Liver (tissue), 9 donors: ENCODE measurements around the gene CTAG1B. TPM values are rescaled to one million over a fixed set of nuclear protein-coding genes. Genes with fewer than 3 reads are reported as not detected.
"Not testable (repeated sequence)": the region's sequence is repeated elsewhere in the genome, so short reads cannot be mapped to it uniquely, and the experiment has no call there.

Experiments used
- DNase-seq: peaks from one replicate; pipeline ENCODE4 v3.0.0-alpha.2; 2017; ENCODE audit warnings: low spot score
- H3K27ac ChIP-seq, 2 donors: one replicate each; pipeline ENCODE4 v1.7.0; 2013; ENCODE audit warnings: inconsistent platforms in 2 of 2, low read length in 2 of 2, control low read depth in 1 of 2, low read depth in 1 of 2, mild to moderate bottlenecking in 1 of 2
- H3K27me3 ChIP-seq, 4 donors: one replicate each; pipeline versions ENCODE4 v1.6.1 to v1.7.0; 2013; ENCODE audit warnings: low read length in 3 of 4, inconsistent platforms in 1 of 4, mild to moderate bottlenecking in 1 of 4, moderate library complexity in 1 of 4; ENCODE audit not compliant: control insufficient read depth in 4 of 4, insufficient read depth in 4 of 4
- H3K36me3 ChIP-seq, 4 donors: one replicate each; pipeline versions ENCODE4 v1.6.1 to v1.7.0; 2013; ENCODE audit warnings: low read length in 3 of 4, mild to moderate bottlenecking in 3 of 4, low read depth in 1 of 4, moderate library complexity in 1 of 4; ENCODE audit not compliant: control insufficient read depth in 4 of 4, insufficient read depth in 3 of 4
- H3K4me1 ChIP-seq, 4 donors: one replicate each; pipeline versions ENCODE4 v1.6.1 to v1.7.0; 2013; ENCODE audit warnings: low read length in 3 of 4, mild to moderate bottlenecking in 3 of 4, moderate library complexity in 1 of 4; ENCODE audit not compliant: control insufficient read depth in 4 of 4, insufficient read depth in 4 of 4
- H3K4me3 ChIP-seq, 3 donors: one replicate each; pipeline versions ENCODE4 v1.6.1 to v1.7.0; 2013; ENCODE audit warnings: low read length in 3 of 3, control low read depth in 1 of 3, low read depth in 1 of 3, mild to moderate bottlenecking in 1 of 3
- H3K9ac ChIP-seq, 2 donors: one replicate each; pipeline ENCODE4 v1.7.0; 2013; ENCODE audit warnings: low read length in 2 of 2, mild to moderate bottlenecking in 2 of 2, moderate library complexity in 2 of 2, control low read depth in 1 of 2, low read depth in 1 of 2
- H3K9me3 ChIP-seq, 4 donors: one replicate each; pipeline versions ENCODE4 v1.6.1 to v1.7.0; 2013; ENCODE audit warnings: low read length in 3 of 4; ENCODE audit not compliant: control insufficient read depth in 4 of 4
- ATF3 ChIP-seq: IDR thresholded peaks from 2 replicates; pipeline ENCODE4 v1.6.1; 2016; ENCODE audit warnings: antibody characterized with exemption
- CTCF ChIP-seq: fragments of 150-350 bp; IDR thresholded peaks from 2 replicates; pipeline ENCODE4 v1.5.1; 2017; ENCODE audit warnings: improper control_type of control experiment, low read depth, low read length; ENCODE audit not compliant: missing input control
- EGR1 ChIP-seq, 2 donors: IDR thresholded peaks; 2 replicates each; pipeline ENCODE4 v1.6.1; 2016 to 2018; ENCODE audit warnings: antibody characterized with exemption in 2 of 2, low read depth in 2 of 2
- FOXA1 ChIP-seq: IDR thresholded peaks from 2 replicates; pipeline ENCODE4 v1.6.1; 2016; ENCODE audit warnings: antibody characterized with exemption
- FOXA2 ChIP-seq: IDR thresholded peaks from 2 replicates; pipeline ENCODE4 v1.6.1; 2016; ENCODE audit warnings: antibody characterized with exemption
- GABPA ChIP-seq, 2 donors: IDR thresholded peaks in 1 of 2; conservative IDR thresholded peaks in 1 of 2; 2 replicates each; pipeline ENCODE4 v1.6.1; 2016; ENCODE audit warnings: antibody characterized with exemption in 2 of 2, mild to moderate bottlenecking in 1 of 2, moderate library complexity in 1 of 2
- HNF4A ChIP-seq, 2 donors: conservative IDR thresholded peaks; 2 replicates each; pipeline ENCODE4 v1.6.1; 2016; ENCODE audit warnings: antibody characterized with exemption in 2 of 2, mild to moderate bottlenecking in 2 of 2
- HNF4G ChIP-seq: IDR thresholded peaks from 2 replicates; pipeline ENCODE4 v1.6.1; 2016; ENCODE audit warnings: antibody characterized with exemption
- JUND ChIP-seq, 2 donors: IDR thresholded peaks; 2 replicates each; pipeline ENCODE4 v1.6.1; 2016; ENCODE audit warnings: antibody characterized with exemption in 2 of 2
- NR2F2 ChIP-seq: IDR thresholded peaks from 2 replicates; pipeline ENCODE4 v1.6.1; 2016; ENCODE audit warnings: antibody characterized with exemption
- RAD21 ChIP-seq, 2 donors: IDR thresholded peaks; 2 replicates each; pipeline ENCODE4 v1.6.1; 2016; ENCODE audit warnings: antibody characterized with exemption in 2 of 2, mild to moderate bottlenecking in 2 of 2
- REST ChIP-seq: IDR thresholded peaks from 2 replicates; pipeline ENCODE4 v1.6.1; 2016; ENCODE audit warnings: antibody characterized with exemption, mild to moderate bottlenecking
- RXRA ChIP-seq, 2 donors: IDR thresholded peaks; 2 replicates each; pipeline ENCODE4 v1.6.1; 2017 to 2018; ENCODE audit warnings: antibody characterized with exemption in 2 of 2, mild to moderate bottlenecking in 1 of 2
- SP1 ChIP-seq: IDR thresholded peaks from 2 replicates; pipeline ENCODE4 v1.6.1; 2018; ENCODE audit warnings: antibody characterized with exemption, mild to moderate bottlenecking
- TAF1 ChIP-seq: conservative IDR thresholded peaks from 2 replicates; pipeline ENCODE4 v1.6.1; 2016; ENCODE audit warnings: antibody characterized with exemption, mild to moderate bottlenecking
- YY1 ChIP-seq: IDR thresholded peaks from 2 replicates; pipeline ENCODE4 v1.6.1; 2016; ENCODE audit warnings: antibody characterized with exemption, mild to moderate bottlenecking
- ZBTB33 ChIP-seq: IDR thresholded peaks from 2 replicates; pipeline ENCODE4 v1.6.1; 2016; ENCODE audit warnings: antibody characterized with exemption
- WGBS: extraction: QIAGEN DNeasy Blood & Tissue Kit; methylation state at CpG from one replicate; pipeline ENCODE4 v1.1.7; 2013; 5-methylcytosine and 5-hydroxymethylcytosine counted together
- polyA plus RNA-seq, 2 donors: library from polyadenylated mRNA; stranded (reverse) in 1 of 2; unstranded in 1 of 2; fragments of 200-250 nt in 1 of 2; fragments of >200 nt in 1 of 2; fragmentation: Nextera tagmentation in 1 of 2; extraction: Ambion mirVana in 1 of 2; gene quantifications; one replicate each; pipeline versions ENCODE4 v1.2.1 to v1.2.3, GENCODE V29; 2013 to 2015
- total RNA-seq, 2 donors: library from RNA; depleted of rRNA; stranded (reverse); fragments of >200 nt; gene quantifications; one replicate each; pipeline ENCODE4 v1.2.3, GENCODE V29; 2014
- TF ChIP-seq, protein P1 (sequence below): IDR thresholded peaks from 2 replicates; pipeline ENCODE4 v1.6.1; 2016; ENCODE audit warnings: antibody characterized with exemption
- donor health status: healthy.
- donor health status: healthy.
- donor health status: healthy.
- donor health status: healthy.
- donor health status: healthy.

Gene CTAG1B
- total and polyA plus RNA-seq, 4 donors: not detected

GRCh38 chrX:154607976-154608375, 11.1 kb downstream of the CTAG1B start:
- not testable (repeated sequence) for H3K9ac ChIP-seq, H3K4me3 ChIP-seq, DNase-seq, H3K36me3 ChIP-seq, H3K9me3 ChIP-seq, H3K27me3 ChIP-seq
- Histone ChIP-seq H3K4me1 (peaks cover 1 to 11% (median 9%) of the 10 kb centered on the region in 4 donors), H3K27ac (peak overlapping the region in 1 of 2 donors; percentile 56)
- 92% methylated on average over 10 of the region's 11 CpGs for WGBS

- H3K27ac ChIP-seq: peak overlapping the region in 1 of 2 donors; percentile 56
- H3K27me3 ChIP-seq: no peaks in the 10 kb centered on the region
- no peaks in the 10 kb centered on the region for H3K9me3 ChIP-seq
- no peak for DNase-seq
- TF ChIP-seq HNF4A (conservative IDR thresholded peaks at IDR 0.05): peak; percentile 9 to 44
- no peak for TF ChIP-seq REST
- peak; percentile 62 for TF ChIP-seq YY1
- no peak for TF ChIP-seq GABPA (IDR thresholded peaks at IDR 0.05 in 1 of 2, conservative IDR thresholded peaks at IDR 0.05 in 1 of 2)
- TF ChIP-seq FOXA1: peak; percentile 53
- TF ChIP-seq RAD21 (IDR thresholded peaks at IDR 0.05): no peak
- peak in 1 of 2 donors; percentile 20 for TF ChIP-seq EGR1 (IDR thresholded peaks at IDR 0.05; ENCODE audit: low read depth in 2 of 2)
- TF ChIP-seq FOXA2: peak; percentile 86
- TF ChIP-seq RXRA (IDR thresholded peaks at IDR 0.05): peak; percentile 10 to 59
- TF ChIP-seq HNF4G: no peak
- TF ChIP-seq, protein P1, sequence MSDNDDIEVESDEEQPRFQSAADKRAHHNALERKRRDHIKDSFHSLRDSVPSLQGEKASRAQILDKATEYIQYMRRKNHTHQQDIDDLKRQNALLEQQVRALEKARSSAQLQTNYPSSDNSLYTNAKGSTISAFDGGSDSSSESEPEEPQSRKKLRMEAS: peak; percentile 25
- no peak for TF ChIP-seq SP1
- no peak for TF ChIP-seq TAF1
- TF ChIP-seq NR2F2: no peak
- TF ChIP-seq ZBTB33: no peak
- peak in 1 of 2 donors; percentile 22 for TF ChIP-seq JUND (IDR thresholded peaks at IDR 0.05)
- TF ChIP-seq ATF3: peak; percentile 91
- no peak for TF ChIP-seq CTCF
- peaks cover 1 to 11% (median 9%) of the 10 kb centered on the region in 4 donors for H3K4me1 ChIP-seq
- H3K9ac ChIP-seq: no peak overlapping the region
- no peak overlapping the region for H3K4me3 ChIP-seq
- no peaks in the 10 kb centered on the region for H3K36me3 ChIP-seq
- WGBS: 27% methylated on average over 6 of the region's 6 CpGs
These were observed 11.7 kb downstream of the CTAG1B start for GRCh38 chrX:154607370-154607769.
